Esophagus squamous epithelium (tissue), 5 donors: Measurements from ENCODE around the gene IMPG2. TPM values are rescaled to one million over a fixed set of nuclear protein-coding genes. Genes with fewer than 3 reads are reported as not detected.

Source experiments
- DNase-seq: peaks from one replicate; lab custom pipeline; 2025; lab: John Stamatoyannopoulos, UW
- H3K27ac ChIP-seq, 4 donors: fragments of 200-600 bp; sonication (generic); one replicate each; pipeline ENCODE4 v1.5.1; 2016 to 2019; ENCODE audit warnings: mild to moderate bottlenecking in 1 of 4
- H3K27me3 ChIP-seq, 4 donors: fragments of 200-600 bp; sonication (generic); 1 replicate in 3 of 4; 2 replicates in 1 of 4; pipeline versions ENCODE4 v1.5.1 to v1.6.0; 2017 to 2021; ENCODE audit warnings: antibody characterized with exemption in 1 of 4
- H3K36me3 ChIP-seq, 3 donors: fragments of 200-600 bp; sonication (generic); one replicate each; pipeline ENCODE4 v1.5.1; 2016 to 2019
- H3K4me1 ChIP-seq, 3 donors: fragments of 200-600 bp; sonication (generic); one replicate each; pipeline ENCODE4 v1.5.1; 2017 to 2019
- H3K4me3 ChIP-seq, 4 donors: fragments of 200-600 bp; sonication (generic); 1 replicate in 3 of 4; 2 replicates in 1 of 4; pipeline ENCODE4 v1.5.1; 2016 to 2019; ENCODE audit warnings: mild to moderate bottlenecking in 2 of 4, moderate library complexity in 1 of 4
- H3K9me3 ChIP-seq, 3 donors: fragments of 200-600 bp; sonication (generic); one replicate each; pipeline ENCODE4 v1.5.1; 2016 to 2019
- POLR2A ChIP-seq, 4 donors: fragments of 450-650 bp; IDR thresholded peaks; one replicate each; pipeline ENCODE4 v1.6.1; 2017; ENCODE audit warnings: antibody characterized with exemption in 4 of 4, mild to moderate bottlenecking in 4 of 4, moderate library complexity in 3 of 4
- WGBS, 2 donors: methylation state at CpG; one replicate each; pipeline ENCODE4 v1.1.5; 2018; 5-methylcytosine and 5-hydroxymethylcytosine counted together
- intact Hi-C: fragments of 100-400 bp; cut with DNase I; formaldehyde crosslinking; loops from one replicate; pipeline ENCODE4 v1.15.0; 2022
- total RNA-seq, 4 donors: library from RNA; depleted of rRNA; stranded (reverse); fragments of >200 nt; gene quantifications; one replicate each; pipeline ENCODE4 v1.1.0, GENCODE V29; 2016
- TF ChIP-seq, protein P1 (sequence below), 6 experiments: fragments of 450-650 bp in 4 of 6; fragments of 200-600 bp in 2 of 6; sonication (generic) in 2 of 6; IDR thresholded peaks; one replicate each; pipeline ENCODE4 v1.5.1; 2016 to 2019; ENCODE audit warnings: antibody characterized with exemption in 6 of 6, mild to moderate bottlenecking in 4 of 6, moderate library complexity in 4 of 6
- donor health status: DM: yes; HTN: yes; CAD: no.

The IMPG2 gene
- total RNA-seq, 4 donors from 2014 or later: 0.04 to 0.19 (median 0.09) TPM; not detected in 1

DNA sequence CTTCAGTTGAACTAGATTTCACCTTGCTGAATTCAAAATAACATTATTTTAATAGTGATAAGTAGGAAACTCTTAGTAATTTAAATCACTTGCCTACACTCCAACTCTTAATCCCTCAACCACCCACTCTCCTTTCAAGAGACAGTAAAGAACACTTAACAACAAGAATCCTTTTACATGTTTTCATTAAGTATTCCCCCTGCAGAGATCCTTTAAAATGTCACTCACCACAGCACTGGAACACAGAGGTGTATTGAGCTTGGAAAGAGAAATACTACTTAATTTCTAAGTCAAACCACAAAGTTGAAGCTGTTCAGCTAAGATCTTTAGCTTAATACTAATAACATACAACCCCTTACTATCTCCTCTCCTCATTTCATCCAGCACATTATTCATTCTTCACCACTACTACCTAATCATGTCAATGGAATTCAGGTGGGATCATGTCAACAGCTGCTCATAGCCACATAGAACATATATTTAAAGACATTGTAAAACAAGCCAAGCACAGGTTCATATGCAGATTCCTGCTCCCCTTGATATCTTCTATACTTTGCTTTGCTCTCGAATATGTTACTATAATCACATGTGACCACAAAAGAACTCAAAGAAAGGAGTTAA is 40.5 kb downstream of the IMPG2 start:
- H3K9me3 ChIP-seq: no peaks in the 10 kb centered on the region
- 67 to 88% methylated on average over 1 of the region's 1 CpG for WGBS, 2 donors
- H3K4me3 ChIP-seq: no peak overlapping the region
- no peak overlapping the region for H3K27ac ChIP-seq
- no peak for DNase-seq
- TF ChIP-seq, protein P1, sequence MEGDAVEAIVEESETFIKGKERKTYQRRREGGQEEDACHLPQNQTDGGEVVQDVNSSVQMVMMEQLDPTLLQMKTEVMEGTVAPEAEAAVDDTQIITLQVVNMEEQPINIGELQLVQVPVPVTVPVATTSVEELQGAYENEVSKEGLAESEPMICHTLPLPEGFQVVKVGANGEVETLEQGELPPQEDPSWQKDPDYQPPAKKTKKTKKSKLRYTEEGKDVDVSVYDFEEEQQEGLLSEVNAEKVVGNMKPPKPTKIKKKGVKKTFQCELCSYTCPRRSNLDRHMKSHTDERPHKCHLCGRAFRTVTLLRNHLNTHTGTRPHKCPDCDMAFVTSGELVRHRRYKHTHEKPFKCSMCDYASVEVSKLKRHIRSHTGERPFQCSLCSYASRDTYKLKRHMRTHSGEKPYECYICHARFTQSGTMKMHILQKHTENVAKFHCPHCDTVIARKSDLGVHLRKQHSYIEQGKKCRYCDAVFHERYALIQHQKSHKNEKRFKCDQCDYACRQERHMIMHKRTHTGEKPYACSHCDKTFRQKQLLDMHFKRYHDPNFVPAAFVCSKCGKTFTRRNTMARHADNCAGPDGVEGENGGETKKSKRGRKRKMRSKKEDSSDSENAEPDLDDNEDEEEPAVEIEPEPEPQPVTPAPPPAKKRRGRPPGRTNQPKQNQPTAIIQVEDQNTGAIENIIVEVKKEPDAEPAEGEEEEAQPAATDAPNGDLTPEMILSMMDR (IDR thresholded peaks at IDR 0.05): no peak
- TF ChIP-seq POLR2A (IDR thresholded peaks at IDR 0.05): no peak
- no peaks in the 10 kb centered on the region for H3K36me3 ChIP-seq
- H3K27me3 ChIP-seq: no peaks in the 10 kb centered on the region
- intact Hi-C loops: no loop called here
- H3K4me1 ChIP-seq: no peaks in the 10 kb centered on the region

DNA sequence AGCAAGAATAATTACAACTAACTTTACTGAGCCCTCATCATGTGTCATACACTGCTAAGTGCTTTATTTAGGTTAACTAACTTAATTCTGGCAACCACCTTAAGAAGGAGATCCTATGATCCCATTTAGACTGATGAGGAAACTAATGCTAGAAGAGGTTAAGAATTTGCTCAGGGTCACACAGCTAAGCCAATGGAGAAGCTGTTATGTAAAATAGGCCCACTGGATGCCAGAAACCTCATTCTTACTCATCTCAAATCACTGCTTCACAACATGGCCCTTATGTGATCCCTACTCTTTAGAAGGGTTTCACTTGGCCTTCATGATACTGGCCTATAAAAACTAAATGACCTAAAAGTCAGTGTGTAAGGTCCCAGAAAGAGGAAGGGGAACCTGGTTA is 41.2 kb downstream of the IMPG2 start:
- intact Hi-C loops: no loop called here

DNA sequence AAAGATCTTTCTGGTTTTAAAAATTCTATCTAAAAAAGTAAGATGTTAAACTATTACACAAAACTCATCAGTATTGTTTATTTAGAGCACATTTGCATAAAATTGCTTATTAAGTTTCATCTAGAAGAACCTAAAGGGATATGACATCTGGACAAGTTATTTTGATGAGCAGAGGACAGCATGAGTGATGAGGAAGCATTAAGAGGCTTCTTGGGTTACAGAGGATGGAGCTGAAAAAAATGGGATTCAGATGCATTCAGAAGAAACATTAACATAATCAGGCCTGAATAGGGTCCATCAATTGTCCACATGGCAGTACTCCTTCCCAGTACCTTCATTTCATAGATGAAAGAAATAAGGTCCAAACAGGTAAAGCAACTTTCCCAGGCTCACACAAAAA is 41.6 kb downstream of the IMPG2 start:
- intact Hi-C loops: no loop called here
- no peak for DNase-seq
- TF ChIP-seq, protein P1 (IDR thresholded peaks at IDR 0.05): no peak
- no peak for TF ChIP-seq POLR2A (IDR thresholded peaks at IDR 0.05)
- H3K4me3 ChIP-seq: no peak overlapping the region
- H3K36me3 ChIP-seq: no peaks in the 10 kb centered on the region
- no peaks in the 10 kb centered on the region for H3K4me1 ChIP-seq
- no peaks in the 10 kb centered on the region for H3K9me3 ChIP-seq
- H3K27me3 ChIP-seq: no peaks in the 10 kb centered on the region
- no peak overlapping the region for H3K27ac ChIP-seq

More for the DNA sequence above, 41.2 kb downstream of the IMPG2 start:
- Histone ChIP-seq H3K9me3 (no peaks in the 10 kb centered on the region), H3K4me1 (no peaks in the 10 kb centered on the region), H3K27ac (no peak overlapping the region), H3K27me3 (no peaks in the 10 kb centered on the region), H3K36me3 (no peaks in the 10 kb centered on the region), H3K4me3 (no peak overlapping the region)
- TF ChIP-seq, protein P1 (IDR thresholded peaks at IDR 0.05): no peak
- TF ChIP-seq POLR2A (IDR thresholded peaks at IDR 0.05): no peak
- DNase-seq: no peak

DNA sequence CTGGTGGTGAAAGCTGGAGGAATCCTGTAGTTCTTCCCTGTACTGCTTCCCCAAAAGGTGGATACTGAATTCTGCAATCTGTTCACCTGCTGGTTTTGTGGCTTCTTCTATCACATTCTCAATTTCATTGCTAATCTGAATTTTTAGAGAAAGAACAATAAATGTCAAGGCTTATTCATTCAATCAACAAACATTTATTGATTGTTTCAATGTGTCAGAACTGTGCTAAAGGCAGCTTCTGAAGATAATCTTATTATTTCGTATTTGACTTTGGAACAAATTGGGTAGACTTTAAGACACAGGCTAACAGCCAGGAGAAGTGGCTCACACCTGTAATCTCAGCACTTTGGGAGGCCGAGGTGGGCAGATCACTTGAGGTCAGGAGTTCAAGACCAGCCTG is 46.8 kb downstream of the IMPG2 start:
- DNase-seq: no peak
- WGBS, 2 donors: 92 to 95% methylated on average over 2 of the region's 2 CpGs
- Histone ChIP-seq H3K36me3 (no peaks in the 10 kb centered on the region), H3K4me1 (no peaks in the 10 kb centered on the region), H3K27ac (no peak overlapping the region), H3K4me3 (no peak overlapping the region), H3K27me3 (no peaks in the 10 kb centered on the region), H3K9me3 (no peaks in the 10 kb centered on the region)
- intact Hi-C loops: no loop called here
- TF ChIP-seq, protein P1 (IDR thresholded peaks at IDR 0.05): no peak
- TF ChIP-seq POLR2A (IDR thresholded peaks at IDR 0.05): no peak

DNA sequence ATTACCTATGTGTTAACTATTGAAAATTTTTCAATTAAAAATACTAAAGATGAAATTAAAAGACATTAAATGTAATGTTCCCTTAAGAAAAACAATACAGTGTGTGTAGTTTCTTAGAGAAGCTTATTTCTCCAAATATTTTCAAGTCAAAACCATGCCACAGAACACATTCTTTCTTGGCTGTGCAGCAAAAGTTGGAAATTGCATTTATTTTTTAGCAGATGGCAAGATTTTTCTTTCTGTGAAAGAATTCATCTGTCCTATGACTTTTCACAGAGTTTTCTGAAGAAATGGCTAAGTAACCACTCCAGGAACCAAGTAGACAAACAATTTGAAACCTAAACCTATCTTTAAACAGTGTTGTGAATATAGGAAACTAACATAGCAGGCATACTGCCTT is 47.2 kb downstream of the IMPG2 start:
- no peak for TF ChIP-seq POLR2A (IDR thresholded peaks at IDR 0.05)
- TF ChIP-seq, protein P1 (IDR thresholded peaks at IDR 0.05): no peak
- Histone ChIP-seq H3K36me3 (no peaks in the 10 kb centered on the region), H3K9me3 (no peaks in the 10 kb centered on the region), H3K27ac (no peak overlapping the region), H3K4me1 (no peaks in the 10 kb centered on the region), H3K27me3 (no peaks in the 10 kb centered on the region), H3K4me3 (no peak overlapping the region)
- intact Hi-C loops: no loop called here
- DNase-seq: no peak
